C4-2B (cell line): ENCODE results near the gene GADD45G.

Source experiments
- ZFX ChIP-seq: fragments of 450-650 bp; IDR thresholded peaks from 2 replicates; pipeline ENCODE4 v1.6.1; 2017
- TF ChIP-seq, protein P1 (sequence below): fragments of 450-650 bp; conservative IDR thresholded peaks from 2 replicates; pipeline ENCODE4 v1.5.1; 2017; ENCODE audit warnings: mild to moderate bottlenecking

DNA sequence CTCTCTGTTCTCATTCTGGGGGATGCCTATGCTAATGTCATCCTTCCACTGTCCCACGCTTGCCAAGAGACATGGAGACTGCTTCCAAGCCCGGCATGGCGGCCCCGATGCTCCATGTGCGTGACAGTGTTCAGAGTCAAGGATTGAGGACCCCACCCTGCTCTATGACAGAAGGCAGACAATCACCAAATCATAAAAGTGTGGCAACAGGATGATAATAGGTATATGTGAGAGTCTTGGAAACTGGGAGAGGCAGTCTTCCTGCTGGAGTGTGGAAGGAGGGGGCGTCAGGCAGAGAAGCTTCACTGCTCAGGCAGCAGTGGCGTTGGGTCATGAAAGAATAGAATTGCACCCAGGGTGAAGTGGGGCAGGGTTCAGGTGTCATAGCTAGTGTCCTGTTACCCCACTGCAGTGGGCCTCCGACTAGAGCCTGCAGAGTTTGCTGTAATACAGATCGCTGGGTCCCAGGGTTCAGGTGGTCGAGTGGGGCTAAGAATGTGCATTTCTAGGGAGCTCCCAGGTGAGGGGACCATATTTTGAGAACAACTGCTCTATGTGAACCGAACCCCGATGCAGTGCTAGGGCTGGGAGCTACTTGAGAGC is 12.5 kb upstream of the GADD45G start:
- TF ChIP-seq, protein P1, sequence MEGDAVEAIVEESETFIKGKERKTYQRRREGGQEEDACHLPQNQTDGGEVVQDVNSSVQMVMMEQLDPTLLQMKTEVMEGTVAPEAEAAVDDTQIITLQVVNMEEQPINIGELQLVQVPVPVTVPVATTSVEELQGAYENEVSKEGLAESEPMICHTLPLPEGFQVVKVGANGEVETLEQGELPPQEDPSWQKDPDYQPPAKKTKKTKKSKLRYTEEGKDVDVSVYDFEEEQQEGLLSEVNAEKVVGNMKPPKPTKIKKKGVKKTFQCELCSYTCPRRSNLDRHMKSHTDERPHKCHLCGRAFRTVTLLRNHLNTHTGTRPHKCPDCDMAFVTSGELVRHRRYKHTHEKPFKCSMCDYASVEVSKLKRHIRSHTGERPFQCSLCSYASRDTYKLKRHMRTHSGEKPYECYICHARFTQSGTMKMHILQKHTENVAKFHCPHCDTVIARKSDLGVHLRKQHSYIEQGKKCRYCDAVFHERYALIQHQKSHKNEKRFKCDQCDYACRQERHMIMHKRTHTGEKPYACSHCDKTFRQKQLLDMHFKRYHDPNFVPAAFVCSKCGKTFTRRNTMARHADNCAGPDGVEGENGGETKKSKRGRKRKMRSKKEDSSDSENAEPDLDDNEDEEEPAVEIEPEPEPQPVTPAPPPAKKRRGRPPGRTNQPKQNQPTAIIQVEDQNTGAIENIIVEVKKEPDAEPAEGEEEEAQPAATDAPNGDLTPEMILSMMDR: no peak
- no peak for TF ChIP-seq ZFX
